Measurements from ENCODE around the gene TM9SF4.
"Not testable (repeated sequence)": the region's sequence is repeated elsewhere in the genome, so short reads cannot be mapped to it uniquely, and the experiment has no call there.

Gene TM9SF4

DNA sequence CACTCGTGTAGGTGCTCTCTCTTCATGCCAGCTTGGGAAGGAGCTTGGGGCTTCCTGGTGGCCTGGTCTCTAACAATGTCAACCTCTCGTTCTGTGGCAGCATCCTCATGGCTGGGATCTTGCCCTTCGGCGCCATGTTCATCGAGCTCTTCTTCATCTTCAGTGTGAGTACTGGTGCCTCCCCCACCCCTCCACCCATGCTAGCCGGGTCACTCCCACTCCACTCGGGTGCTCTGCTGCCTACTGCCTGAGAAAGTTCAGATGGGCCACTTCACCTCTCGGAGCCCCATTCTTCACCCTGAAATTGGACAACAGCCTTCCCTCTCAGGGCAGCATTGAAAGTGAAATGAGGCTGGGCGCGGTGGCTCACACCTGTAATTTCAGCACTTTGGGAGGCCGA, 48.8 kb downstream of the TM9SF4 start:
- DNase-seq (ENCODE audit: low read depth): no peak

- DNase-seq (ENCODE audit: low read depth): no peak
Measured at GRCh38 chr20:32158943-32159660, 49.6 kb downstream of the TM9SF4 start.

DNA sequence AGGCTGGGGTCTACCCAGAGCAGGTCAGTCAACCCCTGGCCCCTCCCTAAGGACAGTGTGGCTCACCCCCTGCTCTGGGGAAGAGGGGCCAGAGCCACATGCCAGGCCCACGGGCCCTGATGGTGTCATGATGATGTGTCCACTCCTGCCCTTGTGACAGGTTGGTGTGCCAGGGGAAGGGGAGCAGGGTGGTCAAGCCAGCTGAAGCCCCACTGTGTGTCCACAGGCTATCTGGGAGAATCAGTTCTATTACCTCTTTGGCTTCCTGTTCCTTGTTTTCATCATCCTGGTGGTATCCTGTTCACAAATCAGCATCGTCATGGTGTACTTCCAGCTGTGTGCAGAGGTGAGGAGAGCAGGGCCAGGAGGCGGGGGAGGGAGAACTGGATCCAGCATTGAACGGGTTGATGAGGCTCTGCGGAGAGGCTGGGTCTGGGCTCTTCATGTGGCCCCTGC, 50.3 kb downstream of the TM9SF4 start:
- DNase-seq (ENCODE audit: low read depth): no peak

DNA sequence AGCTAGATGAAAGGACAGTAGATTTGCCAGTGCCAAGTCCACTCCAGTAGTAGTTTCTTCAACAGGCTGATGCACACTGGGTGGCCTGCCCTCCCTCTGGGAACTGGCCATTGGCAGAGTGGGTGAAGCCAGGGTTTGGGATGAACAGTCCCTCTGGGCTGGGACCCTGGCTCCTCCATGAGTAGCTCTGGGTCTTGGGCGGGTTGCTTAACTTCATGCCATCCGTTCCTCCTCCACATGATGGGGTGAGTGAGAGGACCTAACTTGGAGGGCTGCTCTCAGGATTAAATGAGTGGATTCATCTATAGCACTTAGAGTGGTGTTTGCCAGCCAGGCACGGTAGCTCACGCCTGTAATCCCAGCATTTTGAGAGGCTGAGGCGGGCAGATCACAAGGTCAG, 50.8 kb downstream of the TM9SF4 start:
- no peak for DNase-seq (ENCODE audit: low read depth)

GRCh38 chr20:32162351-32162750, 52.8 kb downstream of the TM9SF4 start:
- no peak for DNase-seq (ENCODE audit: low read depth)

DNA sequence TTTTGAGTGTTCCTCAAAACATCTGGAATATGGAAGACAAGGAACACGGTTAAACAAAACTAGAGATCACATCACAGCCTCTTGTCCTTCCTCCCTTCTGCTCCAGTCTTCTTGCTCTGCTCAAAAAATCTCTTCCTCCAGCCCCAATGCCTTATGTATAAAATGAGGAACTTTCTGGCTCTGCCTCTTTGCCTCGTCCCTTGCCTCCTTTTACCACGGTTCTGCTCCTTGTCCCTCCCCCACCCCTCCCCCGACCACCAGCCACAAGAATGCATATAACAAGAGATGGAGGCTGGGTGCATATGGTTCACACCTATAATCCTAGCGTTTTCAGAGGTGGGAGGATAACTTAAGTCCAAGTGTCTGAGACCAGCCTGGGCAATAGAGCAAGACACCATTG, 54.4 kb downstream of the TM9SF4 start:
- no peak for DNase-seq (ENCODE audit: low read depth)

GRCh38 chr20:32164984-32165735, 55.6 kb downstream of the TM9SF4 start:
- DNase-seq (ENCODE audit: low read depth): no peak

- no peak for DNase-seq (ENCODE audit: low read depth)
Measured at GRCh38 chr20:32165836-32166545, 56.5 kb downstream of the TM9SF4 start.

DNA sequence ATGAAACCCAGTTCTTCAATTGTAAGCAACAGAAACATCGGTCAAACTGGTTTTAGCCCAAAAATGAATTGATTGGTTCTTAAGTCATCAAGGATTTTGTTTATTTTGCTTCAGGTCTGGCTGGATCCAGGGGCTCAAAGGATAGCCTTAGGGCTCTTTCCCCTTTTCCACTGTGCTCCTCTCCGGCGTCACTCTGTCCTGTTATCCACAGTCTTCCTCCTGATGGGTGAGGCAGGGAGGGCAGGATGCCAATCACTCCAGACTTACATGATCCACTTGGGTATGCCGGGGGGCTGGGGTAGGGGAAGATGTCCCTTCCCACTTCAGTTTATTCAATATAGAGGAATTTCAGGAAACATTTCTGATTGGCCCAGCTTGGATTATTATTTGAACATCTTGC, 58.0 kb downstream of the TM9SF4 start:
- no peak for DNase-seq (ENCODE audit: low read depth)

DNA sequence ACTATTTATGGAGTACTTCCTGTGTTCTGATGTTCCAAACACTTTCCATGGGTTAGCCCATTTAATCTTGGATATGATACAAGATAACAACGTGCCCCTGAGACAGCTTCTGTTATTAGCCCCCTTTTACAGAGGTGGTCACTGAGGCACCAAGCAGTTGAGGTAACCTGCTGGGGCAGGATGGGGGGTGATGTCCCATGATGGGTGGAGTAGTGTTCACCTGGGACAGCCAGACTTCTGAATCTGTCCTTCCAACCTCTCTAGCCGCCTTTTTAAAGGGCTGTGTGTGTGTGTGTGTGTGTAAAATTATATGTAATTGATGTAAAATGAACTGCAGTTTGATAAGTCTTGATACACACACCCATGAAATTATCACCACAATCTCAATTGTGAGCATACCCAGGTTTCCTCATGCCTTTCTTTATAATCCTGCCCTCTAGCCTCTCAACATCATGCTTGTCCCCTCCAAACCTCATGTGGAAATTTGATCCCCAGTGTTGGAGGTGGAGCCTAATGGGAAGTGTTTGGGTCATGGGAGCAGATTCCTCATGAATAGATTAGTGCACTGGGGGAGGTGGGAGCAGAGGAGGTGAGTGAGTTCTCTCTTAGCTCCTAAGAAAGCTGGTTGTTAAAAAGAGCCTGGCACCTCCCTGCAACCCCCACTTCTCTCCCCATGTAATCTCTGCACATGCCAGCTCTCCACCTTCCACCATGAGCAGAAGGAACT, 58.8 kb downstream of the TM9SF4 start:
- no peak for DNase-seq (ENCODE audit: low read depth)

GRCh38 chr20:32177696-32178095, 68.2 kb downstream of the TM9SF4 start:
- not testable (repeated sequence) for DNase-seq (ENCODE audit: low read depth)

DNA sequence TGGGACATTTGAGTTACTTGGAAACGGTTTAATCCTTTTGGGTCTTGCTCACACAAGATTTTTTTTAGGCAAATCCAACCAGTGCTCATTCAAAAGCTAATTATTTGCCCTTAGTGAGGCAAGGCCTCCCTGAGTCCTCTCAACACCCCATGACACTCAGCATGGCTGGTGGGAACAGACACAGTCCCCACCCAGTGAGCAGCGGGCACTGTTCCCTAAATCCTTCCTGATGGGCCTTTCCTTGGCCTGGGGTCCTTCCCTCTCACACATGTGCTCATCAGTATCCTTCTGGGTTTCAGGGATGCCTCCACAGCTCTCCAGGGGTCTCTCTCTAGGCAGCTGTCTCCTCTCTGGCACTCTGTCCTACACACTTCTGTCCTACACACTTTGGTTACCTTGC, 70.0 kb downstream of the TM9SF4 start:
- DNase-seq (ENCODE audit: low read depth): no peak

- DNase-seq (ENCODE audit: low read depth): no peak
Measured at GRCh38 chr20:32179934-32180333, 70.4 kb downstream of the TM9SF4 start.

DNA sequence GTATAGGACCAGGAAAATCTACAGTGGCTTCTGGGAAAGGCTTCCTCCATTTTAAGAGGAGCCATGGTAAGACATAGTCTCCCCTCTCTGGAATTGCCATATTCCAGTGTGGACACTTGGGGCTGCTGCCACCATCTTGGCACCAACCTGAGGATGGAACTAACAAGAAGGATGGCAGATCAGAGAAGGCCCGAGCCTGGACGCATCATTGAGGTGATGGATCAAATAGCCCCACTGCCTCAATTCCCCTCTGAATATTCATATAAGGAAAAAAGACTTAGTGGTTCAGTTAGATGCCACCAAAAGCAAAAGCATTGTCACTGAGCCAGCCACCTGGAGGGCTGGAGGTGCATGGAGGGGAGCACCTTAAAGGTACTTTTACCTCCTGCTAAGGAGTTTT, 72.1 kb downstream of the TM9SF4 start:
- DNase-seq (ENCODE audit: low read depth): no peak

- DNase-seq (ENCODE audit: low read depth): no peak
Measured at GRCh38 chr20:32183947-32184635, 74.6 kb downstream of the TM9SF4 start.

DNA sequence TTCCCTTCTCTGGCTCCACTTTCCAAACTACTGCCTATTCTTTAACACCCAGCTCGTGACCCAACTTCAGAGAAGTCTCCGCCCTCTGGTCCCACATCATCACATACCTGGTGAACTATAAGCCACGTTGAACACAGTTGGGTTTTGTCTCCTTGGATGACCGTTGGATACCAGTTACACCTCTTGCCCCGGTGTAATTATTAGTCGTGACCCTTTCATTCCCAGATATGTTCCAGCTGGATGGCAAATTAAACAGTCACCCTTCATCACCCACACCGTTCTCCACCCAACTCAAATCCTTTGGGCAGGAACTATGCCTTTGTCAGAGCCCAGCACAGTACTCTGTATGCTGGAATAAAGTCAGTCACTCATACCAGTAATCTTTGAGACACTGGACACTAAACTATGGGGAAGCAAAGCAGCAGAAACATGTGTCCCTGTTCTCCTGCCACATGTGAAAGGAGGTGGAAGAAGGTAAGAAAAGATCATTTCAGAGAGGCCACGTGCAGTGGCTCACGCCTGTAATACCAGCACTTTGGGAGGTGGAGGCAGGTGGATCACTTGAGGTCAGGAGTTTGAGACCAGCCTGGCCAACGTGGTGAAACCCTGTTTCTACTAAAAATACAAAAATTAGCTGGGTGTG, 75.6 kb downstream of the TM9SF4 start:
- no peak for DNase-seq (ENCODE audit: low read depth)

DNA sequence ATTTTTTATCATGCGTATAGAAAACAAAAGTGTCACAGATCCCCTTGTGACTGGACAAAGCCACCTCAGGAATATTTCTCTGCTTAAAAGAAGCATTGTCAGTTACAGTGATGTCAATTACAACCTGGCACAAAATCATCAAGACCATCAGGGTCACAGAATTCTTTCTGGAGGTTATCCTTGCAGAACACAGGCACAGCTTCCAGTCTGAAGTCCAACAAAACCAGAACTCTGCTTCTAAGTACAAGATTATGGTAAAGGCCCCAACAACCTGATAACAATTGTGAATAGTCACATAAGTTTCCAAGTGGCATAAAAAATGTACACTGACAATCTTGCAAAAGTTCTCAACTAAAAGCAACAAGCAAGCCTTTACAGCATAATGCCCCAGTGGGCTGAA, 77.0 kb downstream of the TM9SF4 start:
- DNase-seq (ENCODE audit: low read depth): no peak

- no peak for DNase-seq (ENCODE audit: low read depth)
Measured at GRCh38 chr20:32188376-32189122, 79.0 kb downstream of the TM9SF4 start.

- no peak for DNase-seq (ENCODE audit: low read depth)
Measured at GRCh38 chr20:32189123-32189410, 79.6 kb downstream of the TM9SF4 start.

Measured in fibroblast of gingiva (primary cell).